AG10803 (cell line): ENCODE data around the gene LHFPL6.

Experiments used
- DNase-seq: peaks from one replicate; pipeline ENCODE4 v3.0.0; 2010; ENCODE audit warnings: low read depth
- H3K4me3 ChIP-seq: 2 replicates; pipeline ENCODE4 v1.5.1; 2011; ENCODE audit warnings: mild to moderate bottlenecking, low read length, control low read depth
- CTCF ChIP-seq: conservative IDR thresholded peaks from 2 replicates; pipeline ENCODE4 v1.5.1; 2011; ENCODE audit warnings: mild to moderate bottlenecking, low read length, control low read depth, inconsistent platforms

The LHFPL6 gene

GRCh38 chr13:39527961-39528660 is 74.9 kb downstream of the LHFPL6 start:
- peak; percentile 93 for DNase-seq
- peak overlapping the region; percentile 1 for H3K4me3 ChIP-seq
- no peak for TF ChIP-seq CTCF

- H3K4me3 ChIP-seq, result no peak overlapping the region
- no peak for DNase-seq
- TF ChIP-seq CTCF, result no peak
Measured at GRCh38 chr13:39527301-39527700, 75.7 kb downstream of the LHFPL6 start.

GRCh38 chr13:39526499-39526898 is 76.5 kb downstream of the LHFPL6 start:
- TF ChIP-seq CTCF, result no peak

GRCh38 chr13:39525506-39525905 is 77.5 kb downstream of the LHFPL6 start:
- H3K4me3 ChIP-seq, result no peak overlapping the region
- no peak for DNase-seq
- TF ChIP-seq CTCF, result no peak

More at GRCh38 chr13:39526499-39526898, 76.5 kb downstream of the LHFPL6 start:
- H3K4me3 ChIP-seq, result no peak overlapping the region
- no peak for DNase-seq

GRCh38 chr13:39524795-39525194 is 78.2 kb downstream of the LHFPL6 start:
- H3K4me3 ChIP-seq, result no peak overlapping the region
- TF ChIP-seq CTCF, result no peak
- DNase-seq, result no peak

- H3K4me3 ChIP-seq, result no peak overlapping the region
- no peak for TF ChIP-seq CTCF
- no peak for DNase-seq
Measured at GRCh38 chr13:39522329-39522728, 80.7 kb downstream of the LHFPL6 start.

- no peak overlapping the region for H3K4me3 ChIP-seq
- DNase-seq, result no peak
- no peak for TF ChIP-seq CTCF
Measured at GRCh38 chr13:39521701-39522100, 81.3 kb downstream of the LHFPL6 start.
